ENCODE data around the gene TTLL6.

Gene TTLL6

DNA sequence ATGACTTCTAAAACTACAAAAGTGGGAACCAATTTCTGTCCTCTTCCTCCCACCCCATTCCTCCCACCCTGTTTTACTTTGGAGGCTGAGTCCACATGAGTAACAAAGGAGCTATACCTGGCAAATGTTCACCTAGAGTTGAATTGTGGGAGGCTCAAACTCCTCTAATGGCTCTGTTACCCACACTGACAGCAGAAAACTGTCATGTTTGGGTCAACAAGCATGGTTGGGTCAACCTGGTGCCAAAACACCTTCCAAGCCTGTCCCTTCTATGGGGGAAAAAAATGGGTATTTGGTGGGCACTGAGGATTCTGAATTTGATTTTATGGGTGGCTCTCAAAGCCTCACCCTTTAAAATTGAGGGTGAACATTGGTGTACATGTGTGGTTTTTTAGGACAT lies 76.5 kb downstream of the TTLL6 start:
- H3K27me3 ChIP-seq (ENCODE audit: control insufficient read depth, insufficient read depth, low read length): peaks cover 100% of the 10 kb centered on the region
- H3K9me3 ChIP-seq (ENCODE audit: control insufficient read depth, insufficient read depth, low read length): no peaks in the 10 kb centered on the region
- no peaks in the 10 kb centered on the region for H3K4me1 ChIP-seq (ENCODE audit: control insufficient read depth, insufficient read depth, low read length)
- H3K4me3 ChIP-seq (ENCODE audit: low read depth, low read length): no peak overlapping the region
- no peaks in the 10 kb centered on the region for H3K36me3 ChIP-seq (ENCODE audit: control insufficient read depth, insufficient read depth, low read length)
- H3K9ac ChIP-seq (ENCODE audit: low read depth, low read length): no peak overlapping the region

DNA sequence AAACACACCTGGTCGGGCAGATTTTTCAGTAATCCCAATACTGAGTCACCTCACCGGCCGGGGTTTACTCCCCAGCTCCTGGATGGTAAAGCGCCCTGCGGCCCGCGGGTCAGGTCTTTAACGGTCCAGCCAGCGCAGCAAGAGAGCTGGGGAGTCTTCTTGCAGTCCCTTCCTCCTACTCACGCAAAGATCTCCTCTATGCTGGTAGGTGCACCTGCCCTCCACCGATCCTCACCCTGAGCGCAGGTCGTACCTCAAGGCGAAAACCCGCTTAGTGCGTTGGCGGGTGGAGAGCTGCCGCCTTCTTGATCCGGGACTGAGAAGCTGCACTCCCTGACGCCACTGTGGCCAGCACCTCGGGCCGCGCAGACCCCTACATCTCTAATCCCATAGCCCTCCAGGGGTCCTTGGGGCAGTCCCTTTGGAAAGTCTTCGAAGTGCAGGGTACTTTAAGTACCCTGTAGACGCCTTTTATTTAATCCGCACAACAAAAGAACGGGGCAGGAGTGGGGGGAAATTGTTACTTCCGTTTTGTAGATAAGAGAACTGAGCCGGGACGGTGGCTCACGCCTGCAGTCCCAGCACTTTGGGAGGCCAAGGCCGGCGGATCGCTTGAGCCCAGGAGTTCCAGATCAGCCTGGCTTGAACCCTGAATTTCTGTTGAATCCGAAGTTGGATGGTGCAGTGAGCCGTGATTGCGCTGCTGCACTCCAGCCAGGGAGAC lies 78.1 kb downstream of the TTLL6 start:
- H3K36me3 ChIP-seq (ENCODE audit: control insufficient read depth, insufficient read depth, low read length): no peaks in the 10 kb centered on the region
- no peaks in the 10 kb centered on the region for H3K9me3 ChIP-seq (ENCODE audit: control insufficient read depth, insufficient read depth, low read length)
- H3K4me1 ChIP-seq (ENCODE audit: control insufficient read depth, insufficient read depth, low read length): no peaks in the 10 kb centered on the region
- no peak overlapping the region for H3K4me3 ChIP-seq (ENCODE audit: low read depth, low read length)
- peaks cover 100% of the 10 kb centered on the region for H3K27me3 ChIP-seq (ENCODE audit: control insufficient read depth, insufficient read depth, low read length)
- H3K9ac ChIP-seq (ENCODE audit: low read depth, low read length): no peak overlapping the region

DNA sequence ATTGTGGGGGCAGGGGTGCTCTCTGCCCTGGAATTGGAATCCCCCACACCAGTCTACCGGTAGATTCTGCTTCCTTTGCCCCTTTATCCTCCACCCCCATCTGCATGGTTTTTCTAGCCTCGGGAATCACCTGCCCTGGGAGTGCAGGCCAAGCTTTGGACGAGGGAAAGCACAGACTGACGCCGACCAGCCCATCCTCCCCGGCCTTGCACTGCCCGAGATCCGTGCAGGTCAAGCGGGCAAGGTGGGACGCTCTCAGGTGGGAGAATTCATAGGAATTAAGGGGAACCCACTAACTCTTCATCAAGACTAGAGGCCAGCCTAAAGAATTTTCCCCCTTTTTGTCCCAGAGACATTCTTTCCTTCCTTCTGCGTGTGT lies 78.6 kb downstream of the TTLL6 start:
- H3K36me3 ChIP-seq (ENCODE audit: control insufficient read depth, insufficient read depth, low read length): no peaks in the 10 kb centered on the region
- H3K9ac ChIP-seq (ENCODE audit: low read depth, low read length): no peak overlapping the region
- H3K4me3 ChIP-seq (ENCODE audit: low read depth, low read length): peak overlapping the region; percentile 10
- peaks cover 100% of the 10 kb centered on the region for H3K27me3 ChIP-seq (ENCODE audit: control insufficient read depth, insufficient read depth, low read length)
- H3K9me3 ChIP-seq (ENCODE audit: control insufficient read depth, insufficient read depth, low read length): no peaks in the 10 kb centered on the region
- H3K4me1 ChIP-seq (ENCODE audit: control insufficient read depth, insufficient read depth, low read length): no peaks in the 10 kb centered on the region

DNA sequence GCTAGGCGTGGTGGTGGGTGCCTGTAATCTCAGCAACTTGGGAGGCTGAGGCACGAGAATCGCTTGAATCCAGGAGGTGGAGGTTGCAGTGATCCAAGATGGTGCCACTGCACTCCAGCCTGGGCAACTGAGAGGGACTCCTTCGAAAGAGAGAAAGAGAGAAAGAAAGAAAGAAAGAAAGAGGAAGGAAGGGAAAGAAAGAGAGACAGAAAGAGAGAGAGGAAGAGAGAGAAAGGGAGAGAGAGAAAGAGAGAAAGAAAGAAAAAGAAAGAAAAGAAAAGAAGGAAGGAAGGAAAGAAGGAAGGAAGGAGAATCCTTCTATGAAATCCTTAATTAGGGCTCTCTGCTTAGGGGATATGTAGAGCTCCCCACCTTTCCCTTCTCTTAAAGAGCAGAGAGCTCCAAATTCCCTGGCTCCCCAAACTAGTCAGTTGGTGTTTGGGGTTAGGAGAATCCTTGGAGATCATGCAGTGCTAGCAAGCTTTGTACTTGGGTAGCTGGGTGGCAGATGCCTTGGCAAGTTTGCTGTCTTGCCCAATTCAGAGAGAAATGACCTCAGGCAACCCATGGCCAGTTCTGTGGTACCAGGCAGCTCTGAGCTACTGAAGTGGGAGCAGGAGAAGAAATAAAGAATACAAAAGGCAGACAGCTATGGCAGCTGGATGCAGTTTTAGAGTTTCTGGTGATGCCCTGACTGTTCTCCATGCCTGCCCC lies 79.5 kb downstream of the TTLL6 start:
- no peak overlapping the region for H3K9ac ChIP-seq (ENCODE audit: low read depth, low read length)
- H3K9me3 ChIP-seq (ENCODE audit: control insufficient read depth, insufficient read depth, low read length): no peaks in the 10 kb centered on the region
- H3K27me3 ChIP-seq (ENCODE audit: control insufficient read depth, insufficient read depth, low read length): peaks cover 100% of the 10 kb centered on the region
- H3K36me3 ChIP-seq (ENCODE audit: control insufficient read depth, insufficient read depth, low read length): no peaks in the 10 kb centered on the region
- H3K4me1 ChIP-seq (ENCODE audit: control insufficient read depth, insufficient read depth, low read length): no peaks in the 10 kb centered on the region
- H3K4me3 ChIP-seq (ENCODE audit: low read depth, low read length): peak overlapping the region; percentile 10

DNA sequence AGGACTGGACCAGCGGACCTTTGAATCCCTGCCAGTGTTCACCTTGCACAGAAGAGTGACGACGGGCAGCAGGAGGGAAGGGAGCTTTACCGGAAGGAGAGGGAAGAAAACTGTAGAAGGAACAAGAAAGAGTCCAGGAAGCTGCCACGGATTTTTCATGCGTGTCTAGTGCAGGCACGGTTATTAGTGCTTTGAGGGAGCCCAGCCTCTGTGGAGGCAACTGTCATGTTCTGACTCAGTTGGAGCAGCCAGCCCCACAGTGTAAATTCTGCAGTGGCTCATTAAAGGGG lies 82.0 kb downstream of the TTLL6 start:
- Histone ChIP-seq H3K4me1 (ENCODE audit: control insufficient read depth, insufficient read depth, low read length) (no peaks in the 10 kb centered on the region), H3K36me3 (ENCODE audit: control insufficient read depth, insufficient read depth, low read length) (no peaks in the 10 kb centered on the region), H3K4me3 (ENCODE audit: low read depth, low read length) (peak overlapping the region; percentile 20), H3K9ac (ENCODE audit: low read depth, low read length) (no peak overlapping the region), H3K9me3 (ENCODE audit: control insufficient read depth, insufficient read depth, low read length) (no peaks in the 10 kb centered on the region), H3K27me3 (ENCODE audit: control insufficient read depth, insufficient read depth, low read length) (peaks cover 100% of the 10 kb centered on the region)

DNA sequence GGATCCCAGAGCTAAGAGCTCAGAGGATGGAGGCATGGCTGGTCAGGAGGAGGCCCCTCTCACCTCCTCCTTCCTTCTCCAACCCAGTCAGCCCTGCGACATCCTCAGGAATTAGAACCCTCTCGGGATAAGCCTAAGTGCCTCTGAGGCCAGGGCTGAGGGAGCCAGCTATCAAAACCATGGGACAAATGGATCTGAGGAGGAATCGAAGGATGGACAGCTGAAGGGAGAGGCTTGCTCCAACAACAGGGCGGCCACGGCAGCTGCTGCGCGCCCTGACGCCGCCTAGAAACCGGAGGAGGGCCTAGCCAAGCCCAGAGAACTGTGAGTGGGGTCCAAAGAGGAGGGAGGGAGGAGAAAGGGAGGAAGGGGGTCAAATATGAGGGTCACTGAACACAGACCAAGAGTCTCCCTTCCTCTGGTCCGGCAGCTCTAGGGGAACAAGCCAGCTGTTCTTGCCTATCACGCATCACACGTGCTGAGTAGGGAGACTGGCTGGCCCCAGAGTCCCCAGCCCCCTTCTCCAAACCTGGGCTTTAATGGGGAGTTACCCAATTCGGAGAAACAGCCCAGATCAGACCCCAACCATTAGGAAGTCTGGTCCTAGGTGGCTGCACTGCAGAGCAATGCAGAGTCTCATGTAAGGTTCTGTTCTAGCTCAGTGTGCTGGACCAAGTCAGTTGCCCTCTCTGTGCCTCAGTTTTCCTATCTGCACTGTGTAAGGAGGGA lies 82.5 kb downstream of the TTLL6 start:
- Histone ChIP-seq H3K36me3 (ENCODE audit: control insufficient read depth, insufficient read depth, low read length) (no peaks in the 10 kb centered on the region), H3K4me1 (ENCODE audit: control insufficient read depth, insufficient read depth, low read length) (no peaks in the 10 kb centered on the region), H3K4me3 (ENCODE audit: low read depth, low read length) (peak overlapping the region; percentile 20), H3K27me3 (ENCODE audit: control insufficient read depth, insufficient read depth, low read length) (peaks cover 100% of the 10 kb centered on the region), H3K9me3 (ENCODE audit: control insufficient read depth, insufficient read depth, low read length) (no peaks in the 10 kb centered on the region), H3K9ac (ENCODE audit: low read depth, low read length) (no peak overlapping the region)

DNA sequence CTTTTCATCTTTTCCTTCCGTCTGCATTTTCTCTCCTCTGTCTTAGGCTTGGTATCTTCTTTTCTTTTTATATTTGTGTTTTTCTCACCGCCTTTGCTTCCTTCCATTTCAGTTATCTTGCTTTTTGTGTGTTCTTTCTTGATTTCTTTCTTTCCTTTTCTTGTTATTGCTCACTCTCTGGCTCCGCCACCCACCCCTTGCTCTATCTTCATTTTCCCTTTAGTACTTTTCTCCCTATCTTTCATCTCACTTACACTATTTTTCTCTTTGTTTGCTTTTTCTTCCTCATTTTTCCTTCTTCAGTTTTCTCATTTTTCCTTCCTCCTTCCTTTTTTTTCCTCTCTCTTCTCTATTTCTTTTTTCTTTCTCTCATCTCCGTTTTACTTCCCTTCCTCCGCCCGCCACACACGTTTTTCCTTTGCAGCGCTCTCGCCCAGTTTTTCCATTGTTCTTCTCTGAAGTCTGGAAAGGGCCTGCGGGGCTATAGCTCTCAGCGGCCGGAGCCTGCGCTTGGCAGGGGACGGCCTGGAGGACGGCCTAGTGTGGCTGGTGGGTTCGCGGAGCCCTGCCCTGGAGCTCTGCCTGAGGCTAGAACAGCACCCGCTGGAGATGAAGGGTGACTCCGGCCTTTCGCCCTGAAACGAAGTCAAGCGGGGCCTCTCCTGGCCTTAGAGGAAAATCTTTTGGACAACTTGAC lies 83.2 kb downstream of the TTLL6 start:
- peak overlapping the region; percentile 20 for H3K4me3 ChIP-seq (ENCODE audit: low read depth, low read length)
- no peaks in the 10 kb centered on the region for H3K4me1 ChIP-seq (ENCODE audit: control insufficient read depth, insufficient read depth, low read length)
- H3K9ac ChIP-seq (ENCODE audit: low read depth, low read length): no peak overlapping the region
- peaks cover 100% of the 10 kb centered on the region for H3K27me3 ChIP-seq (ENCODE audit: control insufficient read depth, insufficient read depth, low read length)
- no peaks in the 10 kb centered on the region for H3K9me3 ChIP-seq (ENCODE audit: control insufficient read depth, insufficient read depth, low read length)
- no peaks in the 10 kb centered on the region for H3K36me3 ChIP-seq (ENCODE audit: control insufficient read depth, insufficient read depth, low read length)

DNA sequence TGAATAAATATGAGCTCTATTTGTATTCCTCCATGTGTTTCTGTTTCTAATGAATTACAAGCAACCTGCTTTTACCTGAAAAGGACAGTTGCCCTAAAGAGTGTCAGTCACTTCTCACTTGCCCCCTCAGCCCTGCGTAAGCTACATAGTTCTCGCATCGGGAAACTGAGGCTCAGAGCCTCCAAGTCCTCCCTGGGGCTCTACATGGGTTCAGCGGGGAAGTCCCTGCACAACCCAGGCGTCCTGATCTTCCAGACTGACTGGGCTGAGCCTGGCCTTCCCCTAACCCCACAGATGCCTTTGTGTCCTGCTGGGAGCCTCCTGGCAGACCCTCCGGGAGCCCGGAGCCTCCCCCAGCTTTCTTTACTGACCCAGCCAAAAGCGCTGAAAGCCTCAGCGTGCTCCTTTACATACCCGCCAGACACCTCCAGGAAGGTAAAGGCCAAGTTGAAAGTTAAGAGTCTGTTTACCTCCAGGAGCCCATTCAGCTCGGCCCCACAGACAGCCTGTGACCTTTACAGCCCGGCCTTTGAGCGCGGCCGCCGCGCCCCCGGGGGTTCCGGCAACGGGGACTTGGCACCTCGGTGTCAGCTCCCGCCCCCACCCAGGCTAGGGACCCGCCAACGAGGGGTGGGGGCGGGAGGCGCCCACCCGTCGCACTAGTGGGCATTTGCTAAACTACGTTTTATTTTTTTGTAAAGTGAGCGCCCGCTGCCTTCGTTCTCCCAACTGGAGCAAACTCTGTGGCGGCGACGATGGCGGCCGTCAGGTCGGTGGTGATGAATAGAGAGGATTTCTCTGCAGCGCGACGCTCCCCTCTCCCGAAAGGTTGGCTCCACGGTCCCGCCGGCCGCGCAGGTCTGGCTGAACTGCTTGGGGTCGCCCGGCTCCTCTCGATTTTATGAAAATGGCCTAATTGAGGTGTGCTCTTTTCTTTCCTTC lies 84.1 kb downstream of the TTLL6 start:
- Histone ChIP-seq H3K4me1 (ENCODE audit: control insufficient read depth, insufficient read depth, low read length) (no peaks in the 10 kb centered on the region), H3K36me3 (ENCODE audit: control insufficient read depth, insufficient read depth, low read length) (no peaks in the 10 kb centered on the region), H3K4me3 (ENCODE audit: low read depth, low read length) (no peak overlapping the region), H3K9me3 (ENCODE audit: control insufficient read depth, insufficient read depth, low read length) (no peaks in the 10 kb centered on the region), H3K9ac (ENCODE audit: low read depth, low read length) (no peak overlapping the region), H3K27me3 (ENCODE audit: control insufficient read depth, insufficient read depth, low read length) (peaks cover 100% of the 10 kb centered on the region)

DNA sequence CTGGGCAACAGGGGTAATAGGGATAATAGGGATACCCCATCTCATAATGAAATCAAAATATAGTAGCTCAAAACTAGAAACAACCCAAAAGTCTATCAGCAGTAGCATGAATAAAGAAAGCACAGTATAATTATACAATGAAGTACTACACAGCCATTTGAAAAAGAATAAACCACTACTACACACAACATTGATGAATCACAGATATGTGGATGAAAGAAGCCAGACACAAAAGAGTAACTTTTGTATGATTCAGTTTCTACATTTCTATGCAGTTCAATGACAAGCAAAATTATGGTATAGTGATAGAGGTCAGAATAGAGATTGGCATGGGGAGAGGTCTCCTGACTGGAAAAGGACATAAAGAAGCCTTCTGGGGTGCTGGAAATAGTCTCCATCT lies 85.7 kb downstream of the TTLL6 start:
- Histone ChIP-seq H3K4me3 (ENCODE audit: low read depth, low read length) (no peak overlapping the region), H3K9ac (ENCODE audit: low read depth, low read length) (no peak overlapping the region), H3K4me1 (ENCODE audit: control insufficient read depth, insufficient read depth, low read length) (no peaks in the 10 kb centered on the region), H3K36me3 (ENCODE audit: control insufficient read depth, insufficient read depth, low read length) (no peaks in the 10 kb centered on the region), H3K27me3 (ENCODE audit: control insufficient read depth, insufficient read depth, low read length) (peaks cover 100% of the 10 kb centered on the region), H3K9me3 (ENCODE audit: control insufficient read depth, insufficient read depth, low read length) (no peaks in the 10 kb centered on the region)

DNA sequence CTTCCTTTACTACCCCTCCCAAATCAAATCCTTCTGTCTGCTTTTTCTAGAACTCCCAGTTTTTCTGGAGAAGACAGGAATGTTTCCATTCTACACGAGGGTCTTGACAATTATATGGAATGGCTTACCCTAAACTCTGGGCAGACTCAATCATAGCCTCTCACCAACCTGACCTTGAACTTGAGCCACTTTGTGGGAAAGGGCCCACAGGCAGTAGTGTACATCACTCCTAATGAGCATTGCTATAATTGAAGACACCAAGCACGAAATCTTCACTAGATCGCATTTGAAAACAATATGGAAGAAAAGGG lies 86.8 kb downstream of the TTLL6 start:
- no peaks in the 10 kb centered on the region for H3K36me3 ChIP-seq (ENCODE audit: control insufficient read depth, insufficient read depth, low read length)
- peaks cover 100% of the 10 kb centered on the region for H3K27me3 ChIP-seq (ENCODE audit: control insufficient read depth, insufficient read depth, low read length)
- H3K9me3 ChIP-seq (ENCODE audit: control insufficient read depth, insufficient read depth, low read length): no peaks in the 10 kb centered on the region
- H3K4me1 ChIP-seq (ENCODE audit: control insufficient read depth, insufficient read depth, low read length): no peaks in the 10 kb centered on the region
- H3K4me3 ChIP-seq (ENCODE audit: low read depth, low read length): no peak overlapping the region
- no peak overlapping the region for H3K9ac ChIP-seq (ENCODE audit: low read depth, low read length)
